Measurements from ENCODE around the gene LIPC.

Gene LIPC

DNA sequence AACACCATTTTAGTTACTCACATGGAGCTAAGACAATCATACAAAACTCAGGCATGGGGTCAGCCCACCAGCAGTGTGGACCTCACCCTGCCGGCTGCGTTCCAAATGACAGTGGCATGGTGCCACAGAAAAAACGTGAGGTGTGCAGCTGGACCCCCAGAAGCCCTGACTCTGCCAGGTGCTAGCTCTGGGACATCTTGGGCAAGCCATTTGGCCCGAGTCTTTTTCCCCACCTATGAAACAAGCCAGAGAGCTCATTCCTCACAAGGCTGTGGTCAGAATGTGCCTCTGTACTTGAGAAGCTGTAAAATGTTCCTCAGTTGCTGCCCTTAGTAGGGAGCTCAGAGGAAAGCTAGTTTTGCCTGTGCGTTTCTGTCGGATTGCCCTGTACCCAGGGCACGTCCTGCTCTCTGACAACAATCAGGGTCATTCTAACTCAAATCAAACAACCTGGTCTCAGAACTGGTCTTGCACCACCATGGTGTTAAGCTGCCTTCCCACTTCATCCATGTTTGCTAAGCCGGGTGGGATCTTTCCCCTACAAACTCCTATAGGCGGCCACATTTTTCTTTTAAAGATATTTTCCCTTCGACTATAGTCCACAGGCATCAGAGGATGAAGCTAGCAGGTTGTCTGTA, 44.9 kb downstream of the LIPC start:
- TF ChIP-seq CTCF (IDR thresholded peaks at IDR 0.05; ENCODE audit: low read depth, low read length) = no peak
- H3K4me3 ChIP-seq (ENCODE audit: low read depth, low read length) = no peak overlapping the region
- no peak for DNase-seq (ENCODE audit: low read depth, low spot score)
- in situ Hi-C loops (cut with HindIII; ENCODE audit: low sequenced_read_pairs) = no loop called here

- TF ChIP-seq CTCF (IDR thresholded peaks at IDR 0.05; ENCODE audit: low read depth, low read length) = no peak
- no peak overlapping the region for H3K4me3 ChIP-seq (ENCODE audit: low read depth, low read length)
- DNase-seq (ENCODE audit: low read depth, low spot score) = no peak
- in situ Hi-C loops (cut with HindIII; ENCODE audit: low sequenced_read_pairs) = no loop called here
Measured at GRCh38 chr15:58477170-58477569, 45.4 kb downstream of the LIPC start.

- in situ Hi-C loops (cut with HindIII; ENCODE audit: low sequenced_read_pairs) = no loop called here
- H3K4me3 ChIP-seq (ENCODE audit: low read depth, low read length) = no peak overlapping the region
- no peak for DNase-seq (ENCODE audit: low read depth, low spot score)
- TF ChIP-seq CTCF (IDR thresholded peaks at IDR 0.05; ENCODE audit: low read depth, low read length) = no peak
Measured at GRCh38 chr15:58478035-58478434, 46.2 kb downstream of the LIPC start.

GRCh38 chr15:58478579-58478978, 46.8 kb downstream of the LIPC start:
- in situ Hi-C loops (cut with HindIII; ENCODE audit: low sequenced_read_pairs) = no loop called here
- no peak for DNase-seq (ENCODE audit: low read depth, low spot score)
- no peak overlapping the region for H3K4me3 ChIP-seq (ENCODE audit: low read depth, low read length)
- TF ChIP-seq CTCF (IDR thresholded peaks at IDR 0.05; ENCODE audit: low read depth, low read length) = no peak

DNA sequence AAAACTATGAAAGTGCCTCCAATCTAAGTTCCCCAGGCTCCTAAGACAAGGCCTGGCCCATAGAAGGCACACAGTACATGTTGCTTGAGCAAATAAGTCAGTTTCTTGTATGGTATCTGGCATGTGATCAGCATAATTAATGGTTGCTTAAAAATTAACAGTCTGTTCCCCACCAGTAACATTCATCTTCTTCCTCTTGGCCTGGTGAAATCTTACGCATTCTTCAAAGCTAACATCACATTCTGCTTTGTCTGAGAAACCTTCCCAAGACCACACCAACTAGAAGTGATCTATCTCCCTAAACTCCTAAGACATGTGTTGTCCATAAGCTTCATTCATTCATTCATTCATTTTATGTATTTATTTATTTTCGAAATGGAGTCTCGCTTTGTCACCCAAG, 48.1 kb downstream of the LIPC start:
- in situ Hi-C loops (cut with HindIII; ENCODE audit: low sequenced_read_pairs) = no loop called here
- no peak for DNase-seq (ENCODE audit: low read depth, low spot score)
- no peak overlapping the region for H3K4me3 ChIP-seq (ENCODE audit: low read depth, low read length)
- no peak for TF ChIP-seq CTCF (IDR thresholded peaks at IDR 0.05; ENCODE audit: low read depth, low read length)

- TF ChIP-seq CTCF (IDR thresholded peaks at IDR 0.05; ENCODE audit: low read depth, low read length) = no peak
- in situ Hi-C loops (cut with HindIII; ENCODE audit: low sequenced_read_pairs) = no loop called here
- no peak overlapping the region for H3K4me3 ChIP-seq (ENCODE audit: low read depth, low read length)
- no peak for DNase-seq (ENCODE audit: low read depth, low spot score)
Measured at GRCh38 chr15:58483376-58483775, 51.6 kb downstream of the LIPC start.
